A673 (cell line): Measurements from ENCODE around the gene RHOT1.

Source experiments
- EZH2 ChIP-seq: fragments of 200-600 bp; sonication (generic); IDR thresholded peaks from 2 replicates; pipeline ENCODE4 v1.6.1; 2017; ENCODE audit warnings: borderline replicate concordance, low read depth, mild to moderate bottlenecking, mixed read lengths, antibody characterized with exemption, low read length; ENCODE audit not compliant: poor library complexity, severe bottlenecking
- TF ChIP-seq, protein P1 (sequence below): fragments of 300-800, 200-600 bp; sonication (generic); conservative IDR thresholded peaks from 2 replicates; pipeline ENCODE4 v1.5.1; 2017; ENCODE audit warnings: low read depth, mild to moderate bottlenecking, antibody characterized with exemption, low read length, moderate library complexity, mixed read lengths

DNA sequence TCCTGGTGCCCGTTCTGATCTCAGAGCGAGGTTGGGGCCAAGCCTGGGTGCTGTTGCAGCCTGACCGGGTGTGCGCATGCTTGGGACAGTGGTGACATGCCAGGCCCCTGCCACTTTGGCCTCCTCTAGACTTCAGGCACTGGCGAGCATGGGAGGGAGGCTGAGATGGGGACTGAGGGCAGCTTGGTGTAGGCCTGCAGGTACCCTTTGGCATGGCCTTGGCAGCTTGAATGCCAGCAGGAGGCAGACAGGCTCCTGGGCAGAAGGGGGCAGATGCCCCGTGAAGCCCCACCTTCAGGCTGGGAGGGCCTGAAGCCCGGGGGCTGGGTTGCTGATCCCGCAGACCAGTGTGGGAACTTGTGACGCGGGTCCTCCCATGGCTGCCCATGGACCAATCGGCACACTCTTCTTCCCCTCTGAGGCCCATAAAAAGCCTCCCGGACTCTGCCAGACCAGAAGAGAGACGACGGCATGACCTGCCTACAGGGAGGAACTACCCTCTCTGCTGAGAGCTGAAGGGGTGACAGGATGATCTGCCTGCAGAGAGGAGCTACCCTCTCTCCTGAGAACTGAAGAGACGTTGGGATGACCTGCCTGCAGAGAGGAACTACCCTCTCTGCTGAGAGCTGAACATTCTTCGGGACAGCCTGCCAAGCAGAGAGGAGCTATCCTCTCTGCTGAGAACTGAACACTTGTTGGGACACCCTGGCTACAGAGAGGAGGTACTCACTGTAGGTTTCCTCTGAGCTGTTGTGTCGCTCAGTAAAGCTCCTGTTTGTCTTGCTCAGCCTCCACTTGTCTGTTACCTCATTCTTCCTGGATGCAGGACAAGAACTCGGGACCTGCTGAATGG lies 17.5 kb downstream of the RHOT1 start:
- TF ChIP-seq, protein P1, sequence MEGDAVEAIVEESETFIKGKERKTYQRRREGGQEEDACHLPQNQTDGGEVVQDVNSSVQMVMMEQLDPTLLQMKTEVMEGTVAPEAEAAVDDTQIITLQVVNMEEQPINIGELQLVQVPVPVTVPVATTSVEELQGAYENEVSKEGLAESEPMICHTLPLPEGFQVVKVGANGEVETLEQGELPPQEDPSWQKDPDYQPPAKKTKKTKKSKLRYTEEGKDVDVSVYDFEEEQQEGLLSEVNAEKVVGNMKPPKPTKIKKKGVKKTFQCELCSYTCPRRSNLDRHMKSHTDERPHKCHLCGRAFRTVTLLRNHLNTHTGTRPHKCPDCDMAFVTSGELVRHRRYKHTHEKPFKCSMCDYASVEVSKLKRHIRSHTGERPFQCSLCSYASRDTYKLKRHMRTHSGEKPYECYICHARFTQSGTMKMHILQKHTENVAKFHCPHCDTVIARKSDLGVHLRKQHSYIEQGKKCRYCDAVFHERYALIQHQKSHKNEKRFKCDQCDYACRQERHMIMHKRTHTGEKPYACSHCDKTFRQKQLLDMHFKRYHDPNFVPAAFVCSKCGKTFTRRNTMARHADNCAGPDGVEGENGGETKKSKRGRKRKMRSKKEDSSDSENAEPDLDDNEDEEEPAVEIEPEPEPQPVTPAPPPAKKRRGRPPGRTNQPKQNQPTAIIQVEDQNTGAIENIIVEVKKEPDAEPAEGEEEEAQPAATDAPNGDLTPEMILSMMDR, result no peak
- no peak for TF ChIP-seq EZH2
